ACHN (cell line): ENCODE measurements around the gene ERP27.

ENCODE experiments used
- DNase-seq: peaks from one replicate; pipeline ENCODE4 v3.0.0-alpha.2; 2015
- in situ Hi-C: cut with HindIII; loops from 2 replicates; pipeline ENCODE4 v1.10.0; 2017; ENCODE audit warnings: low sequenced_read_pairs, low pct_ligation_motif_present, low pct_unique_long_range_greater_than_20kb

The ERP27 gene

GRCh38 chr12:14884458-14884878, 53.9 kb downstream of the ERP27 start:
- DNase-seq, result peak; percentile 71
- in situ Hi-C loops, result no loop called here

GRCh38 chr12:14883686-14884085, 54.7 kb downstream of the ERP27 start:
- DNase-seq, result no peak
- in situ Hi-C loops, result no loop called here

- no peak for DNase-seq
Observed at GRCh38 chr12:14880890-14881453, 57.4 kb downstream of the ERP27 start.

GRCh38 chr12:14879222-14879933, 59.0 kb downstream of the ERP27 start:
- no peak for DNase-seq
- in situ Hi-C loops, result no loop called here

More at GRCh38 chr12:14880890-14881453, 57.4 kb downstream of the ERP27 start:
- in situ Hi-C loops, result no loop called here

- in situ Hi-C loops, result no loop called here
- DNase-seq, result no peak
Observed at GRCh38 chr12:14878488-14878887, 59.8 kb downstream of the ERP27 start.

- in situ Hi-C loops, result no loop called here
- DNase-seq, result no peak
Observed at GRCh38 chr12:14876833-14877232, 61.5 kb downstream of the ERP27 start.

- no peak for DNase-seq
- in situ Hi-C loops, result no loop called here
Observed at GRCh38 chr12:14874882-14875281, 63.5 kb downstream of the ERP27 start.

- no peak for DNase-seq
- in situ Hi-C loops, result no loop called here
Observed at GRCh38 chr12:14873440-14874185, 64.7 kb downstream of the ERP27 start.

GRCh38 chr12:14871886-14872285, 66.5 kb downstream of the ERP27 start:
- no peak for DNase-seq
- in situ Hi-C loops, result no loop called here

- in situ Hi-C loops, result no loop called here
- no peak for DNase-seq
Observed at GRCh38 chr12:14871247-14871646, 67.1 kb downstream of the ERP27 start.

- no peak for DNase-seq
- in situ Hi-C loops, result no loop called here
Observed at GRCh38 chr12:14868916-14869506, 69.3 kb downstream of the ERP27 start.
